Stimulated activated CD4-positive, alpha-beta T cell treated with anti-CD3 and anti-CD28 coated beads, Interleukin-15, amount 100 ng/mL, for 24 hours (primary cell): Measurements from ENCODE around the gene EPB41L2.
"Not testable (repeated sequence)": the region's sequence is repeated elsewhere in the genome, so short reads cannot be mapped to it uniquely, and the experiment has no call there.

ENCODE experiments used
- DNase-seq: peaks from one replicate; pipeline ENCODE4 v3.0.0-alpha.2; 2020

The EPB41L2 gene

GRCh38 chr6:130935978-130936377 lies 127.1 kb downstream of the EPB41L2 start:
- no peak for DNase-seq

- DNase-seq: no peak
Measured at GRCh38 chr6:130934848-130935585, 128.0 kb downstream of the EPB41L2 start.

GRCh38 chr6:130933712-130934200 lies 129.3 kb downstream of the EPB41L2 start:
- DNase-seq: no peak

GRCh38 chr6:130932921-130933320 lies 130.1 kb downstream of the EPB41L2 start:
- no peak for DNase-seq

- DNase-seq: no peak
Measured at GRCh38 chr6:130932438-130932837, 130.6 kb downstream of the EPB41L2 start.

- no peak for DNase-seq
Measured at GRCh38 chr6:130931683-130932082, 131.4 kb downstream of the EPB41L2 start.

GRCh38 chr6:130929036-130929678 lies 133.9 kb downstream of the EPB41L2 start:
- no peak for DNase-seq

- DNase-seq: no peak
Measured at GRCh38 chr6:130928158-130928912, 134.7 kb downstream of the EPB41L2 start.

- DNase-seq: no peak
Measured at GRCh38 chr6:130927305-130927704, 135.7 kb downstream of the EPB41L2 start.

GRCh38 chr6:130923350-130923749 lies 139.7 kb downstream of the EPB41L2 start:
- no peak for DNase-seq

GRCh38 chr6:130922922-130923321 lies 140.1 kb downstream of the EPB41L2 start:
- DNase-seq: no peak

- no peak for DNase-seq
Measured at GRCh38 chr6:130920969-130921368, 142.1 kb downstream of the EPB41L2 start.

GRCh38 chr6:130918171-130918570 lies 144.9 kb downstream of the EPB41L2 start:
- DNase-seq: no peak

- not testable (repeated sequence) for DNase-seq
Measured at GRCh38 chr6:130915606-130916005, 147.4 kb downstream of the EPB41L2 start.

GRCh38 chr6:130913120-130913519 lies 149.9 kb downstream of the EPB41L2 start:
- peak; percentile 40 for DNase-seq

GRCh38 chr6:130912434-130912833 lies 150.6 kb downstream of the EPB41L2 start:
- no peak for DNase-seq

- DNase-seq: no peak
Measured at GRCh38 chr6:130908958-130909357, 154.1 kb downstream of the EPB41L2 start.

GRCh38 chr6:130908188-130908587 lies 154.9 kb downstream of the EPB41L2 start:
- no peak for DNase-seq

- DNase-seq: no peak
Measured at GRCh38 chr6:130907687-130908086, 155.4 kb downstream of the EPB41L2 start.

- DNase-seq: no peak
Measured at GRCh38 chr6:130906736-130907381, 156.2 kb downstream of the EPB41L2 start.

- DNase-seq: no peak
Measured at GRCh38 chr6:130903602-130904001, 159.4 kb downstream of the EPB41L2 start.

- DNase-seq: no peak
Measured at GRCh38 chr6:130903007-130903406, 160.0 kb downstream of the EPB41L2 start.

- DNase-seq: no peak
Measured at GRCh38 chr6:130900913-130901312, 162.1 kb downstream of the EPB41L2 start.
